PC-3 (cell line): ENCODE measurements around the gene PCDH9.

Source experiments
- EZH2 ChIP-seq: fragments of 300-600 bp; sonication (generic); IDR thresholded peaks from one replicate; pipeline ENCODE4 v1.6.1; 2017; ENCODE audit warnings: antibody characterized with exemption, mild to moderate bottlenecking, low read length; ENCODE audit not compliant: unreplicated experiment
- EZH2phosphoT487 ChIP-seq: fragments of 300-600 bp; sonication (generic); IDR thresholded peaks from 2 replicates; pipeline ENCODE4 v1.6.1; 2018; ENCODE audit warnings: mild to moderate bottlenecking, antibody characterized with exemption, low read length, borderline replicate concordance
- TF ChIP-seq, protein P1 (sequence below): fragments of 300-600 bp; sonication (generic); conservative IDR thresholded peaks from 2 replicates; pipeline ENCODE4 v1.5.1; 2017; ENCODE audit warnings: antibody characterized with exemption, low read depth, mild to moderate bottlenecking, low read length

DNA sequence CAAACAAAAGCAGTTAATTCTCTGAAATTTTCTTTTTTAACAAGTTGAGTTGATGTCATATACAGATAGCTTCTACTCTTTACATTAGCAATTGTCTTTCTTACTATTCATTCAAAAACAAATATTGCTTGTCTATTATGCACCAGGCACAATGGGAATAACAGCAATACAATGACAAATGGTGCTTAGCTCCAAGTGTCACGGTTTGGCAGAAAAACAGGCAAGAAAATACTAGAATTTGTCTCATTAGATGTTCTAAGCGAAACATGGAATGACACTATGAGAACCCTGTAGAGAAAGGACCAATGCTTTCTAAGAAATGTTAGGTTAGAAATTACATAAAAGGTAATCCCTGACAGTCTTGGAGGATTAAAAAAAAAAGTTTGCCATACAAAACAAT lies 187.6 kb downstream of the PCDH9 start:
- TF ChIP-seq, protein P1, sequence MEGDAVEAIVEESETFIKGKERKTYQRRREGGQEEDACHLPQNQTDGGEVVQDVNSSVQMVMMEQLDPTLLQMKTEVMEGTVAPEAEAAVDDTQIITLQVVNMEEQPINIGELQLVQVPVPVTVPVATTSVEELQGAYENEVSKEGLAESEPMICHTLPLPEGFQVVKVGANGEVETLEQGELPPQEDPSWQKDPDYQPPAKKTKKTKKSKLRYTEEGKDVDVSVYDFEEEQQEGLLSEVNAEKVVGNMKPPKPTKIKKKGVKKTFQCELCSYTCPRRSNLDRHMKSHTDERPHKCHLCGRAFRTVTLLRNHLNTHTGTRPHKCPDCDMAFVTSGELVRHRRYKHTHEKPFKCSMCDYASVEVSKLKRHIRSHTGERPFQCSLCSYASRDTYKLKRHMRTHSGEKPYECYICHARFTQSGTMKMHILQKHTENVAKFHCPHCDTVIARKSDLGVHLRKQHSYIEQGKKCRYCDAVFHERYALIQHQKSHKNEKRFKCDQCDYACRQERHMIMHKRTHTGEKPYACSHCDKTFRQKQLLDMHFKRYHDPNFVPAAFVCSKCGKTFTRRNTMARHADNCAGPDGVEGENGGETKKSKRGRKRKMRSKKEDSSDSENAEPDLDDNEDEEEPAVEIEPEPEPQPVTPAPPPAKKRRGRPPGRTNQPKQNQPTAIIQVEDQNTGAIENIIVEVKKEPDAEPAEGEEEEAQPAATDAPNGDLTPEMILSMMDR = no peak
- no peak for TF ChIP-seq EZH2
- TF ChIP-seq EZH2phosphoT487 = no peak
